HG02759 (cell line): ENCODE results near the gene BCS1L.

Experiments
- ATAC-seq: cut with Tn5 transposase; IDR thresholded peaks from one replicate; pipeline ENCODE4 v1.9.1; 2021; ENCODE audit warnings: mild to moderate bottlenecking, moderate library complexity; ENCODE audit not compliant: unreplicated experiment

BCS1L gene, protein sequence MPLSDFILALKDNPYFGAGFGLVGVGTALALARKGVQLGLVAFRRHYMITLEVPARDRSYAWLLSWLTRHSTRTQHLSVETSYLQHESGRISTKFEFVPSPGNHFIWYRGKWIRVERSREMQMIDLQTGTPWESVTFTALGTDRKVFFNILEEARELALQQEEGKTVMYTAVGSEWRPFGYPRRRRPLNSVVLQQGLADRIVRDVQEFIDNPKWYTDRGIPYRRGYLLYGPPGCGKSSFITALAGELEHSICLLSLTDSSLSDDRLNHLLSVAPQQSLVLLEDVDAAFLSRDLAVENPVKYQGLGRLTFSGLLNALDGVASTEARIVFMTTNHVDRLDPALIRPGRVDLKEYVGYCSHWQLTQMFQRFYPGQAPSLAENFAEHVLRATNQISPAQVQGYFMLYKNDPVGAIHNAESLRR

DNA sequence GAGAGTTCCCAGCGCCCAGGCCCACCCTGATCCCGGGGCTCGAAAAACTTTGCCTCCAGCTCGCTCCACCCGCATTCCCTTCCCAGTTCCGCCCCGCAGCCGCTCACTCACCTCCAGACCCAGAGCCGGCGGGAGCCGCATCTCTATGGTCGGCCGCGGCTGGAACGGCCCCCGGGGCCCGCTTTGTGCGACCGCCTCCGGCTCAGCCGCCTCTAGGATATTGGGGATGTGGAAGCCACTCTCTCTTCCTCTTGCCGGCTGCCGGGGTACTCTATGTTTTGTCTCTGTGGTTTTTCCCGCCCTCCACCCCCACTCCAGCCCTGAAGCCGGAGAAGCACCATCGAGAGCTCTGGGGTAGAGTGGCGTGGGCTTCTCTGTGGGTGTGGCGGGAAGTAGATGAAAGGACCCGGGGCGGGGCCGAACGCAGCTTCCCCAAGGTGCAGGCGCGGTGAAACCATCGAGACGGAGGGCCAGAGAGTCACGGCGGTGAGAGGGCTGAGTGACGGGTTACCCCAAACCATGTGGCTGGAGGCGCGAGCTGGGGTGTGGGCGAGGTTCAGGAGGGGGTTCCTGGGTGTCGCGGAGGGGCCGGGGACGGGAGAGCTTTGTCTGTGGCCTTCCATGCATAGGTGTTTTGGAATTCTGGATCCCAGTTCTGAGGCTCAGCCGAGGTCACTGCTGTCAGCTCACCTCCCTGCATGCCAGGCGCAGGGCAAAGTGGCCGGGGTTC, at the start of gene BCS1L, which contains the start of gene ZNF142:
Gene BCS1L, plus strand, starts transcription at position 426 of the 730 bp plus-strand sequence. CDS start 1,305 bp downstream, outside the sequence.
Gene ZNF142, minus strand, starts transcription at position 366 of the 730 bp plus-strand sequence. CDS start 3,194 bp downstream, outside the sequence.
- peak; percentile 97 for ATAC-seq

DNA sequence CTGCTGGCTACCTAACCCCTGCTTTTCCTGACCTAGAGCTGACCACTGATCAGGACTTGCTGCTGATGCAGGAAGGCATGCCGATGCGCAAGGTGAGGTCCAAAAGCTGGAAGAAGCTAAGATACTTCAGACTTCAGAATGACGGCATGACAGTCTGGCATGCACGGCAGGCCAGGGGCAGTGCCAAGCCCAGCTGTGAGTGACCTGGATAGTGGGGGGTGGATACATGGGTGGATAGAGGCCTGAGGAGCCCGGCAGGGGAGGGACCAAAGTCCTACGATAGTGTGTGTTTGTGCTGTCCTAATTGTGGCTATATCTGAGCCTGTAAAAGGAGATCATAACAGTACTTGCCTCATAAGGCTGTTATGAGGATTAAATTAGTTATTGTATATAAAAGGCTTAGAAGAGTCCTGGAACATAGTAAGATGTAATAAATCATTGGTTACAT, 43.6 kb upstream of the BCS1L start:
- ATAC-seq, result no peak

DNA sequence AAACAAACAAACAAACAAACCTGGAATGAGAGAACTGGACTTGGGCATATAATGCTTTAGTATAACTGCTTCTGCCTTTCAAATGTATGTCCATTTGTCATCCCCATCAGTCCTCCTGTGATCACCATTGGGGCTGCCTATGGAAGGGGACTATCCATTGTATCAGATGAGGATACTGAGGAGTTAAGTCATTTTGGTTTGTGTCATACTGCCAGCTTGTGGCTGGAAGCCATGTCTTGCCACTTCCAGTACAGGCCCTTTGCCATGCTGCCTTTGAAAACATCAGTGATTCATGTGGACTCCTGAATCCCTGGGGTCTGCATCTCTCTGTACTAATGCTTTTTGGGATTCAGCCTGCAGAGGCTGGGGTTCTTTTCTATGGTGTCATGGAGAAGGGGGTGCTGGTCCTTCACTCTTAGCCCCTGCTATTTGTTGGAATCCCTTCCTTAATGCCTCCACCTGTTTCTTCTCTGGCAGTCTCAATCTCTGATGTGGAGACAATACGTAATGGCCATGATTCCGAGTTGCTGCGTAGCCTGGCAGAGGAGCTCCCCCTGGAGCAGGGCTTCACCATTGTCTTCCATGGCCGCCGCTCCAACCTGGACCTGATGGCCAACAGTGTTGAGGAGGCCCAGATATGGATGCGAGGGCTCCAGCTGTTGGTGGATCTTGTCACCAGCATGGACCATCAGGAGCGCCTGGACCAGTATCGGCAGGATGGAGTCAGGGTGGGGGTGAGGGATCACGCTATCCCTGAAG, 41.2 kb upstream of the BCS1L start:
- ATAC-seq, result no peak

DNA sequence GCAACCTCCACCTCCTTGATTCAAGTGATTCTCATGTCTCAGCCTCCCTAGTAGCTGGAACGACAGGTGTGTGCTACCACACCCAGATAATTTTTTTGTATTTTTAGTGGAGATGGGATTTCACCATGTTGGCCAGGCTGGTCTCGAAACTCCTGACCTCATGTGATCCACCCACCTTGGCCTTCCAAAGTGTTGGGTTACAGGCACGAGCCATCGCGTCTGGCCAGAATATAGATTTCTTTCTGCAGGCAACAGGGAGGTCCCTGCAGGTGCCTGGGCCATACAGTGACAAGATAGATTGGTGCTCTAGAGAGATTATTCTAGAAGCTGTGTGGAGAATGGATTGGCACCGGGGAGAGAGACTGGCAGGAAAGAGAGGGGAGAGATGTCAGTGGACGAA, 38.5 kb upstream of the BCS1L start:
- ATAC-seq, result no peak

DNA sequence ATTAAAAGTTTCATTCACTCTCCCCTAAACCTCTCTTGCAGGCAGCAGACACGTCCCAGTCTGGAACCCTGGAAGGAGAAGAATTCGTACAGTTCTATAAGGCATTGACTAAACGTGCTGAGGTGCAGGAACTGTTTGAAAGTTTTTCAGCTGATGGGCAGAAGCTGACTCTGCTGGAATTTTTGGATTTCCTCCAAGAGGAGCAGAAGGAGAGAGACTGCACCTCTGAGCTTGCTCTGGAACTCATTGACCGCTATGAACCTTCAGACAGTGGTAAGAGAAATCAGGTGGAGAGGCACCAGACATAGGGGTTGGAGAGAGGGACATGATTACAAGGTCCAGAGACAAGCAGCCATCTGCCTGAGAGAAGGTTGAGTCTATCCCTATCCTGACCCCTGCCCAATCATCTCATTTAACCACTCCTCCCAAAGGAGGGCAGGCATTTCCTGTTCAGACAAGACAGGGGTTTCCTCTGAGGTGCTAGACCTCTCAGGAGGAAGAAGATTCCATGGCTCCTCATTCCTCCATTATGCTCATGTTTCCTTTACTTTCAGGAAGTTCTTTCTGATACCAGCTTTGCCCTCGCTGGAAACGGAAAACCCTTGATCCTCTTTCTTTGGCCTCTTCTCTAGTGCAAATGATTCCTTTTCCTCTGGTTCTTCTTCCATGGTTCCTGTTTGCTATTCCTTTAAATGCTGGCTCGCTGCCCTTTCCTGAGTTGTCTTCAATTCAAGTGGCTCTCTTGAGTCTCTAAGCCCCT, 36.7 kb upstream of the BCS1L start:
- no peak for ATAC-seq

DNA sequence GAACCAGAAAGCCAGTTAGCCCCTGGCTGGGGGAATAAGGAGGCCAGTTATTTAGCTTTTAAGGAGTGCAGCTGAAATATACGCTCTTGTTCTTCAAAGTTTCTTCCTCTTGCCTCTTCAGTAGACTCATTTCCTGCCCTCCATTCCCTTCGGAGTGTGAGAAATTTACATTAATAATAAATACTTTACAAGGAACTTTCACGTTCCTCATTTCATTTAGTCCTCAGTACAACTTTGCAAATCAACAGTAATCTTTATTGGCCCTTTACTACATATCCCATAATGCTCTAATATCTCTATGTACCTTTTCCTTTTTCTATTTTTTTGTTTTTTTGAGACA, 36.1 kb upstream of the BCS1L start:
- ATAC-seq, result no peak

DNA sequence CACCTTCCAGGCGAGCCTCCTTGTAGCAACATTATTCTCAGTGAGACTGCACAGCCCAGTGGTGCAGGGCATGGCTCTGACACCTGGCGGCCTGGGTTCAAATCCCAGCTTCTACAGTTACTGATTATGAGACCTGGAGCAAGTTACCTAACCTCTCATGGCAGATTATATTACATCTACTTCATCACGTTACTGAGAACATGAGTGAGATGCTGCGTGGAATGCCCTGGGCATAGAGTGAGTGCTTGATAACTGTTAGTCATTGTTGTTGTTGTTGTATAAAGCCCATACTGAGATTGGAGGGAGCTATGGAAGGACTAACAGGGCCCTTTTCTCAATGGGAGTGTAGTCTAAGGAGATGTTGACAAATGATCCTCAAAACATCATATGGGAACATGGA, 33.1 kb upstream of the BCS1L start:
- no peak for ATAC-seq

DNA sequence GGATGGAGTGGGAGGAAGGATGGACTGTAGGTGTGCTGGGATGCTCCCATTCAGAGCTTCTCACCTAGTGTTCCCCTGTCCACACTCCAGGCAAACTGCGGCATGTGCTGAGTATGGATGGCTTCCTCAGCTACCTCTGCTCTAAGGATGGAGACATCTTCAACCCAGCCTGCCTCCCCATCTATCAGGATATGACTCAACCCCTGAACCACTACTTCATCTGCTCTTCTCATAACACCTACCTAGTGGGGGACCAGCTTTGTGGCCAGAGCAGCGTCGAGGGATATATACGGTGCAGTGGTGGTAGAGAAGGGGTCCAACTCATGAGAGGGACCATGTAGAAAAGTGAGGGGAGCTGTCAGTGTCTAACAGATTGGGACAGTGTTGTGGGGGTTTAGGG, 31.5 kb upstream of the BCS1L start:
- no peak for ATAC-seq

DNA sequence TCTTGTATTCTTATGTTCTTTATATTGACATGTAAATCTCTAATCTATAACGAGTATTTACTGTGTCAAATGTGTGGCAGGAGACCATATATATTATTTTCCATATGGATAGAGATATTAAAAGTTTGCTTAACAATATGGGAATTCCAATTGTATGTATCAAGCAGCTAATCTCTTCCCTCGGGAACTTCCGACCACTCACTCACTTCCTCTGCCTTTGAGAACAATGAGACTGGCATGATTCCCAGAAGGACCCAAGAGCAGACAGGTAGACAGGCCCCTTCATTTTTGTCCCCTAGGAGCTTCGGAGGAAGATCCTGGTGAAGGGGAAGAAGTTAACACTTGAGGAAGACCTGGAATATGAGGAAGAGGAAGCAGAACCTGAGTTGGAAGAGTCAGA, 27.6 kb upstream of the BCS1L start:
- ATAC-seq, result no peak

DNA sequence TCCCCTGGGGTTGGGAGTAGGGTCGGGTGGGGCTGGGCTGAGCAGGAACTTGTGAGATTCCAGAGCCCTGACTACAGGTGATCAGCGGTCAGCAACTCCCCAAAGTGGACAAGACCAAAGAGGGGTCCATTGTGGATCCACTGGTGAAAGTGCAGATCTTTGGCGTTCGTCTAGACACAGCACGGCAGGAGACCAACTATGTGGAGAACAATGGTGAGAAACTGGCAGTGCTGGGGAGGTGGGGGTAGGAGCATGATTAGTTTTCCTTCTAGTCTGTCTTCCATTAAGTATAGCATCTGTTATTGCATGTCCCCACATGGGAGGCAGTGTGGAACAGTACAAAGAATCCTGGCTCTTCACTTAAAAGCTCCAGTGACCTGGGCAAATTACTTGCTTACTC, 23.8 kb upstream of the BCS1L start:
- ATAC-seq, result no peak

DNA sequence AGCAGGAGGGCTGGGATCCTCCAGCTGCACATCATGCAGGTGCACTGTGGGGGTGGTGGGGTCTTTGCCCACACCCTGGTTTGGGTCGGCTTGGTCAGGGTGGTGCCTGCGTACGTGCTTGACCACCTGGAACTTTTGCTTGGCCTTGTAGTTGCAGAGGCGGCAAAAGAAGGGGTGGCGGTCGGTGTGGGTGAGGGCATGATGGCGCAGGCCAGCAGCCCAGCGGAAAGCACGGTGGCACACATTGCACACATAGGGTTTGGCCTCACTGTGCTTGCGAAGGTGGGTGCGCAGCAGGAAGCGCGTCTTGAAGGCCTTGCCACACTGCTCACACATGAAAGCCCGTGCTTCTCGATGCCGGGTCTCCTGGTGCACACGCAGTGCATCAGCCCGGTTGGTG, 21.1 kb upstream of the BCS1L start:
- no peak for ATAC-seq

DNA sequence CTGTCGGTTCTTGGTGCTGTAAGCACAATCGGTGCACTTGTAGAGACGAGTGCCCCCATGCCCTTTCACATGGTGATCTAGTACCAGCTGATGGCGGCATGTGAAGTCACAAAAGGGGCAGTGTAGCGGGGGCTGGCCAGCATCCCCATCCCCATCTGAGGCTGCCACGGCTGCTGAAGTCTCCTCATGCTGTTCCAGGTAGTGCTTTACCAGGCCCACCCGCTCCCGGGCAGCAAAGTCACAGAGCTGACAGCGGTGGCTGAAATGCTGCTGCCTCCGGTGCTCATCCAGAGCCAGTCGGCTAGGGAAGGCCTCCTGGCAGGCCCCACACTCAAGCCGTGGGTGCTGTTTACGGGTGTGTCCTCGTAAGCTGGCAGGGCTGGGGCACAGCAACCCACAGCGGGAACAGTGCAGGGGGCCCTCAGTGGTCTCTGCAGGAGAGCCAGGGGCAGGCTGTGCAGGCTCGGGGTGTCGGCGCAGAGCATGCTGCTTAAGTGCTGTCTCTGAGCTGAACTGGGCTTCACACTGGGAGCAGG, 17.3 kb upstream of the BCS1L start:
- no peak for ATAC-seq

DNA sequence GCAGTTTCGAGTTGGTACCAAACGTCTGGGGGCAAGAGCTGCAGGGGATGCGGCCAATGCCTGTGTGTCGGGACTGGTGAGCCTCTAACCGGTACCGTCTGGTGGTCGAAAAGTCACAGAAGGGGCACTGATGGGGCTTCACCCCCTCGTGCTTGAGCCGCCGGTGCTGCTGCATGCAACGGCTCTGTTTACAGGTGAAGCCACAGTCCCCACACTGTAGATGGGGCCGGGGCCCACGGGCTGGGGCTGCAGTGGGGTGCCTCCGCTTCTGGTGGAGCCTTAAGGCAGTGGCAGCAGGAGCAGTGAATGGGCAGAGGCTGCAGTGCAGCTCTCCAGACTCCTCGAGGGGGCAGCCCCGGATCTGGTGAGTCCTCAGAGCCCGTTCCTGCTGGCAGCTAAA, 16.7 kb upstream of the BCS1L start:
- no peak for ATAC-seq

DNA sequence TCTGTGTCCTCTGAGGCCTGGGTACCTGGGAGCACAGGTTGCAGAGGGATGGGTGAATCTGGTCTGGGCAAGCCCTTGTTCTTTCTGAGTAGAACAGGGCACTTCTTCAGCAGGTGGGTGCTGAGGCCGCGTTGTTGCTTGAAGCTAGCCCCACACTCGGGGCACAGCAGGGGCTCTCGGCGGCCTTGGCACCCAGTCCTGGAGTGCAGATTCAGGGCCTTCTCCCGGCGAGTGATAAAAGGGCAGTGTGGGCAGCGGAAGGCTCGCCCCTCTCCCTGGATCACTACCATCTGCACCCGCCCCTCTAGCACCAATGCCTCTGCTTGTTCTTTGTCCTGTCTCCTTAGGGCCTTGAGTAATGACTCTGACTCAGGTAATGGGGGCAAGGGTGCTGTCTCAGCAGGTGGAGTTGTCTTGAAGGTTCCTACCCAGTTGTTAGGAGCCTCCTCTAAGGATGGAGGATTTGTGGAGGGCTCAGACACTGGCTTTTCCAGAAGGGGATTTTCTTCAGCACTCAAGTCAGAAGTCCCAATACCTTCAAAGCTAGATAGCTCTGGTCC, 15.7 kb upstream of the BCS1L start:
- ATAC-seq, result no peak

DNA sequence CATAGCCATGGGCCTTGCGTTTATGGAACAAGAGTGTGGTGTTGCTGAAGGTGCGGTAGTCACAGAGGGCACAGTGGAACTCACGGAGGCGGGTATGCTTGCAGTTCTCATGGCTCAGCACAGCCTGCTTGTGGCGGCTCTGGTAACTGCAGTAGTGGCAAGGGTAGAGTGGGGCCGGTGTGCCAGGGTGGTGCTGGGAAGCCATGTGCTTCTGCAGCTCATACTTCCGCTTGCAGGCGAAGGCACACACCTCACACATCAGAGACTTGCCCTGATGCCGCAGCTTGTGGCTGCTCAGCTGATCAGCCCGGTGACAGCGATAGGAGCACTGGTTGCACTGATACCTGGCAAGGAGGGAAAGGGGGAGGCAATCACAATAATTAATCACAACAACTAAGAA, 14.8 kb upstream of the BCS1L start:
- ATAC-seq, result no peak

DNA sequence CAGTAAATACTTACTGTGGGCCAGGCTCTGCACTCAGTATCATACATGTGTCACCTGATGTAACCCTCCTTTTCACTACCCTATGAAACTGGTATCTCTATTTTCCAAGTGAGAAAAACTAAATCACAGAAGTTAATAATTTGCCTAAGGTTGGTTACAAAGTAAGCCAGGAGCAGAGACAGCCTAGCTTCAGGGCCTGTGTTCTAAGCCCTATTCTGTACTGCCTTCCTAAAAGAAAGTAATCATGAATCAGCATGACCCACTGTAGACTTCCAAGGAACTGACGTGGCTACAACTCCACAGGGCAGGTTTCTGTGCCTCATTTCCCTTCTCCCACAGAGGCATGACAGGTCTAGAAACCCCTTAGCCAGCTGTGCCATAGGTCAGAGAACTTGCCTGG, 14.4 kb upstream of the BCS1L start:
- ATAC-seq, result no peak

DNA sequence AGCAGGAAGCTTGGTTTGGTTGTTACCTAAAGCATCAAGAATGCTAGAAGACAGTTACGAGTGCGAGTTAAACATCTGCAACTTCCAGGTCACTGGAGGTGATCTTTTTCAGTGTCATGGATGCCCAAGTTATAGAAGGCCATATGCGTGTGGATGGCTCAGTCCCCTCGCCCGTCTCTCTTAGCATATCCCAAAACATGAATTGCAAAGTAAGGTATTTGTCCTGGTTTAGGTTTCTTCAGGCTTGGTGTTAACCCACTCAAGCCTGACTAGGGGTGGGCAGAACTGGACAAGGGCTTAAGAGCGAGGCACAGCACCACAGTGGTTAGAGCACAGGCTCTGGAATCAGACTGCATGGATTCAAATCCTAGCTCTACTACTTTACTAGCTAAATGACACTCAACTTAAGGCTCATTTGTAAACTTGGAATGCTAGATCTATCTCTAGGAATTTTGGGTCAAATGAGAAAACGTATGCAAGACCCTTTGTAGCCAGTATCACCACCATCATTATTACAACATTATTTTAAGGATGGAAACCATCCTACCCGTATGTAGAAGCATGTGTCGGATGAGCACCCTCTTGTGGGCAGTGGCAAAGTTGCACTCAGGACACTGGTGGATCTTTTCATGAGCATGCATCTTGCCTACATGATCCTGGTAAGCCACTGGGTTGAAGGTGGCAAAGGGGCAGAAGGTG, 11.2 kb upstream of the BCS1L start:
- peak; percentile 53 for ATAC-seq

DNA sequence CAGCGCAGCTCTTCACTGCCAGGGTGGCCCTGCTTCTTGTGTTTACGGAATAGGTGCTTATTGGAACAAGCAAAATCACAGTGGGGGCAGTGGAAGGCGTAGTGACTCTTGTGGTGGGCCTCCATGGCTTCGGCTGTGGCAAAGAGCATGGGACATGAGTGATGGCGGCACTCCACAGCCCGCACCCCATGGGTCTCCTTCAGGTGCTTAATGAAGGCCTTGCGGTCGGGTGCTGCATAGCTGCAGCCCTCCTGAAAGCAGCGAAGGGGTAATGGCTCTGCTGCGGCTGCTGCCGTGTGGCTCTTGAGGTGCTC, 10.7 kb upstream of the BCS1L start:
- no peak for ATAC-seq

DNA sequence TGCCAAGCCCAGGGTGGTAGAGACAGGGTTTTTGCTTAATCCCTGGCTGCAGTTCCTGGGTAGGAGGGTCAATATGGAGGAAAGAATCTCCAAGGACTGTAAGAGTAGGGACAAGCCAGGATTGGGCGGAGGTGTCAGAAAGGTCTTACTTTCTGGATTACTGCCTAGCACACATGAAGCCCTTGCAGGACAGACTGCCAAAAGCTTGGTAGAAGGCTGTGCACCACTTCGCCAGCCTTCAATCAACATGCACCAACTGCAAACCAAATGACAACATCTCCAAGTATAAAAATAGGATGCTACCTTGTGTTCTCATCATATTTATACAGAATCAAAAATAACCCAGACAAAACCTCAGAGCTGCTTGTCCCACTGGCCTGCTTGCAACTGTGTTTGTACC, 3.7 kb upstream of the BCS1L start:
- ATAC-seq, result no peak
